ENCODE results near the gene CDCA7. TPM values are rescaled to one million over a fixed set of nuclear protein-coding genes. Genes with fewer than 3 reads are reported as not detected.

Gene CDCA7
- total RNA-seq, 6 donors from 2014 or later = 0.46 to 3.1 (median 1.0) TPM; not detected in 1

GRCh38 chr2:173353556-173353955 lies 1.1 kb upstream of the CDCA7 start:
- Histone ChIP-seq H3K27me3 (peaks cover 0 to 29% (median 7%) of the 10 kb centered on the region in 4 donors), H3K4me3 (no peak overlapping the region), H3K36me3 (no peaks in the 10 kb centered on the region), H3K27ac (no peak overlapping the region), H3K4me1 (peaks cover 18 to 26% (median 20%) of the 10 kb centered on the region in 4 donors), H3K9me3 (no peaks in the 10 kb centered on the region)
- DNase-seq (no peak), ATAC-seq (ENCODE audit: low FRiP score in 2 of 2) (no peak)
- TF ChIP-seq POLR2A (IDR thresholded peaks at IDR 0.05) = no peak
- no peak for TF ChIP-seq EP300 (IDR thresholded peaks at IDR 0.05)
- no peak for TF ChIP-seq CTCF (IDR thresholded peaks at IDR 0.05)
- no peak for TF ChIP-seq POLR2AphosphoS5 (IDR thresholded peaks at IDR 0.05)
- 37 to 45% methylated on average over 5 of the region's 5 CpGs for WGBS, 2 donors

- DNase-seq (no peak), ATAC-seq (ENCODE audit: low FRiP score in 2 of 2) (no peak)
- 2% methylated on average over 19 of the region's 19 CpGs for WGBS, 2 donors
- H3K9me3 ChIP-seq = no peaks in the 10 kb centered on the region
- no peaks in the 10 kb centered on the region for H3K36me3 ChIP-seq
- H3K4me1 ChIP-seq = peaks cover 18 to 26% (median 20%) of the 10 kb centered on the region in 4 donors
- H3K27ac ChIP-seq = no peak overlapping the region
- H3K27me3 ChIP-seq = peaks cover 0 to 29% (median 7%) of the 10 kb centered on the region in 4 donors
- peak overlapping the region in 3 of 4 donors; percentile 48 to 69 (median 54) for H3K4me3 ChIP-seq
- TF ChIP-seq POLR2AphosphoS5 (IDR thresholded peaks at IDR 0.05) (no peak), CTCF (IDR thresholded peaks at IDR 0.05) (no peak), POLR2A (IDR thresholded peaks at IDR 0.05) (no peak), EP300 (IDR thresholded peaks at IDR 0.05) (no peak)
These were observed 545 bp upstream of the CDCA7 start for GRCh38 chr2:173354073-173354581.

GRCh38 chr2:173355132-173355865 lies 627 bp downstream of the CDCA7 start:
- ATAC-seq (ENCODE audit: low FRiP score in 2 of 2) (peak; percentile 70 to 73), DNase-seq (peak; percentile 25 to 87)
- Histone ChIP-seq H3K4me1 (peaks cover 18 to 26% (median 20%) of the 10 kb centered on the region in 4 donors), H3K36me3 (no peaks in the 10 kb centered on the region), H3K9me3 (no peaks in the 10 kb centered on the region), H3K4me3 (peak overlapping the region; percentile 48 to 69 (median 52)), H3K27ac (no peak overlapping the region), H3K27me3 (peaks cover 0 to 29% (median 7%) of the 10 kb centered on the region in 4 donors)
- 1 to 2% methylated on average over 13 to 41 of the region's 59 CpGs for WGBS, 2 donors
- no peak for TF ChIP-seq POLR2AphosphoS5 (IDR thresholded peaks at IDR 0.05)
- TF ChIP-seq CTCF (IDR thresholded peaks at IDR 0.05) = no peak
- TF ChIP-seq EP300 (IDR thresholded peaks at IDR 0.05) = no peak
- no peak for TF ChIP-seq POLR2A (IDR thresholded peaks at IDR 0.05)

GRCh38 chr2:173355866-173356508 lies 1.3 kb downstream of the CDCA7 start:
- H3K36me3 ChIP-seq = no peaks in the 10 kb centered on the region
- TF ChIP-seq EP300 (IDR thresholded peaks at IDR 0.05) = no peak
- no peak for TF ChIP-seq CTCF (IDR thresholded peaks at IDR 0.05)
- no peak for TF ChIP-seq POLR2AphosphoS5 (IDR thresholded peaks at IDR 0.05)
- TF ChIP-seq POLR2A (IDR thresholded peaks at IDR 0.05) = no peak
- H3K27ac ChIP-seq = no peak overlapping the region
- H3K4me1 ChIP-seq = peaks cover 18 to 26% (median 20%) of the 10 kb centered on the region in 4 donors
- peak overlapping the region in 3 of 4 donors; percentile 48 to 69 (median 54) for H3K4me3 ChIP-seq
- WGBS, 2 donors = 20 to 27% methylated on average over 16 of the region's 16 CpGs
- H3K9me3 ChIP-seq = no peaks in the 10 kb centered on the region
- H3K27me3 ChIP-seq = peaks cover 0 to 29% (median 7%) of the 10 kb centered on the region in 4 donors
- ATAC-seq (ENCODE audit: low FRiP score in 2 of 2) (no peak), DNase-seq (peak in 1 of 2 donors; percentile 49)

Measured in upper lobe of left lung (tissue), 6 donors.